ENCODE measurements around the gene TNFRSF1B. TPM values are rescaled to one million over a fixed set of nuclear protein-coding genes. Genes with fewer than 3 reads are reported as not detected.

TNFRSF1B gene
- total and polyA plus RNA-seq, 2 donors (not counting 1 experiment from before 2014, with no cell fraction given) = 24.8 to 27.5 TPM

- H3K4me1 ChIP-seq (ENCODE audit: control insufficient read depth, extremely low read depth, insufficient read depth, low read length) = no peaks in the 10 kb centered on the region
- H3K36me3 ChIP-seq (ENCODE audit: control insufficient read depth, insufficient read depth, low read length) = peaks cover 3% of the 10 kb centered on the region
- H3K4me2 ChIP-seq (ENCODE audit: extremely low read depth, insufficient read depth, low read length) = no peak overlapping the region
- no peak overlapping the region for H2AFZ ChIP-seq (ENCODE audit: low read length)
- no peaks in the 10 kb centered on the region for H3K79me2 ChIP-seq (ENCODE audit: control insufficient read depth, insufficient read depth, low read length)
- no peaks in the 10 kb centered on the region for H4K20me1 ChIP-seq (ENCODE audit: control insufficient read depth, extremely low read depth, insufficient read depth, low read length)
- H3K9ac ChIP-seq (ENCODE audit: insufficient read depth, low read length) = no peak overlapping the region
- H3K9me3 ChIP-seq (ENCODE audit: control insufficient read depth, insufficient read depth, low read depth, low read length) = no peaks in the 10 kb centered on the region
- no peak for DNase-seq (ENCODE audit: low read depth in 2 of 2)
- TF ChIP-seq CTCF (conservative IDR thresholded peaks at IDR 0.05 in 1 of 2, IDR thresholded peaks at IDR 0.05 in 1 of 2; ENCODE audit: low read depth in 1 of 2, low read length in 2 of 2) = no peak
- no peak for TF ChIP-seq EZH2 (IDR thresholded peaks at IDR 0.05; ENCODE audit: low read length, missing control alignments)
- H3K27me3 ChIP-seq (ENCODE audit: control insufficient read depth, insufficient read depth, low read length) = no peaks in the 10 kb centered on the region
- no peak overlapping the region for H3K27ac ChIP-seq (ENCODE audit: insufficient read depth, low read length)
- no peak overlapping the region for H3K4me3 ChIP-seq (replicated peaks in 1 of 4; ENCODE audit: control extremely low read depth in 1 of 4, insufficient read depth in 1 of 4, low read depth in 3 of 4, low read length in 4 of 4)
These were observed 35.4 kb downstream of the TNFRSF1B start for GRCh38 chr1:12202190-12202497.

- Histone ChIP-seq H3K9me3 (ENCODE audit: control insufficient read depth, insufficient read depth, low read depth, low read length) (no peaks in the 10 kb centered on the region), H2AFZ (ENCODE audit: low read length) (no peak overlapping the region), H3K36me3 (ENCODE audit: control insufficient read depth, insufficient read depth, low read length) (peaks cover 5% of the 10 kb centered on the region), H3K27ac (ENCODE audit: insufficient read depth, low read length) (no peak overlapping the region), H3K4me2 (ENCODE audit: extremely low read depth, insufficient read depth, low read length) (no peak overlapping the region), H3K4me3 (replicated peaks in 1 of 4; ENCODE audit: control extremely low read depth in 1 of 4, insufficient read depth in 1 of 4, low read depth in 3 of 4, low read length in 4 of 4) (no peak overlapping the region), H3K79me2 (ENCODE audit: control insufficient read depth, insufficient read depth, low read length) (no peaks in the 10 kb centered on the region), H4K20me1 (ENCODE audit: control insufficient read depth, extremely low read depth, insufficient read depth, low read length) (no peaks in the 10 kb centered on the region), H3K27me3 (ENCODE audit: control insufficient read depth, insufficient read depth, low read length) (no peaks in the 10 kb centered on the region), H3K4me1 (ENCODE audit: control insufficient read depth, extremely low read depth, insufficient read depth, low read length) (no peaks in the 10 kb centered on the region), H3K9ac (ENCODE audit: insufficient read depth, low read length) (no peak overlapping the region)
- DNase-seq (ENCODE audit: low read depth in 2 of 2) = no peak
- TF ChIP-seq EZH2 (IDR thresholded peaks at IDR 0.05; ENCODE audit: low read length, missing control alignments) (no peak), CTCF (conservative IDR thresholded peaks at IDR 0.05 in 1 of 2, IDR thresholded peaks at IDR 0.05 in 1 of 2; ENCODE audit: low read depth in 1 of 2, low read length in 2 of 2) (no peak)
These were observed 35.8 kb downstream of the TNFRSF1B start for GRCh38 chr1:12202577-12202976.

- Histone ChIP-seq H3K4me3 (replicated peaks in 1 of 4; ENCODE audit: control extremely low read depth in 1 of 4, insufficient read depth in 1 of 4, low read depth in 3 of 4, low read length in 4 of 4) (no peak overlapping the region), H3K9me3 (ENCODE audit: control insufficient read depth, insufficient read depth, low read depth, low read length) (no peaks in the 10 kb centered on the region), H3K4me2 (ENCODE audit: extremely low read depth, insufficient read depth, low read length) (no peak overlapping the region), H4K20me1 (ENCODE audit: control insufficient read depth, extremely low read depth, insufficient read depth, low read length) (no peaks in the 10 kb centered on the region), H3K36me3 (ENCODE audit: control insufficient read depth, insufficient read depth, low read length) (peaks cover 5% of the 10 kb centered on the region), H2AFZ (ENCODE audit: low read length) (no peak overlapping the region), H3K27ac (ENCODE audit: insufficient read depth, low read length) (no peak overlapping the region), H3K79me2 (ENCODE audit: control insufficient read depth, insufficient read depth, low read length) (no peaks in the 10 kb centered on the region), H3K27me3 (ENCODE audit: control insufficient read depth, insufficient read depth, low read length) (no peaks in the 10 kb centered on the region), H3K4me1 (ENCODE audit: control insufficient read depth, extremely low read depth, insufficient read depth, low read length) (no peaks in the 10 kb centered on the region), H3K9ac (ENCODE audit: insufficient read depth, low read length) (no peak overlapping the region)
- TF ChIP-seq CTCF (conservative IDR thresholded peaks at IDR 0.05 in 1 of 2, IDR thresholded peaks at IDR 0.05 in 1 of 2; ENCODE audit: low read depth in 1 of 2, low read length in 2 of 2) = no peak
- no peak for TF ChIP-seq EZH2 (IDR thresholded peaks at IDR 0.05; ENCODE audit: low read length, missing control alignments)
- DNase-seq (ENCODE audit: low read depth in 2 of 2) = no peak
These were observed 36.6 kb downstream of the TNFRSF1B start for GRCh38 chr1:12203216-12204007.

All from fibroblast of lung (primary cell).